GM19035 (cell line): ENCODE measurements around the gene KRT79.

Source experiments
- ATAC-seq: cut with Tn5 transposase; IDR thresholded peaks from one replicate; pipeline ENCODE4 v1.9.1; 2021; ENCODE audit not compliant: unreplicated experiment

The KRT79 gene

DNA sequence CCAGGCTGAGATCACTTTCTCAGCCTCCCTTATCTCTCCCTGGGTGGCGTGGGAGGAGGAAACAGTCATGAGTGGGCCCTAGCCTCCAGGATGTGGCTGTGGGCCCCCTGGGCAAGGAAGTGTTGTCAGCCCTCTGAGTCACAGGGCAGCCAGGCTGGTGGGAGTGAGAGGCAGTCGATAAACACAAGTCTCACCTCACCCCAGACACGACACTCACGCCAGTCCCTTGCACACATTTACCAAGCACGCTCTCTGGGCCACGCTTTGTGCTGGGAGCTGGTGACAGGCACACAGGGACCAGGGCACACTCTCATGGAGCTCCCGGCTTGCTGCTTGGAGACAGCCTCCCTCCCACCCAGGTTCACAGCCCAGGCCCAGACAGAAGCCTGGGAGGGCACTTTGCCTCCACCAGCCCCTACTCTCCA is 1.9 kb upstream of the KRT79 start:
- ATAC-seq = no peak

DNA sequence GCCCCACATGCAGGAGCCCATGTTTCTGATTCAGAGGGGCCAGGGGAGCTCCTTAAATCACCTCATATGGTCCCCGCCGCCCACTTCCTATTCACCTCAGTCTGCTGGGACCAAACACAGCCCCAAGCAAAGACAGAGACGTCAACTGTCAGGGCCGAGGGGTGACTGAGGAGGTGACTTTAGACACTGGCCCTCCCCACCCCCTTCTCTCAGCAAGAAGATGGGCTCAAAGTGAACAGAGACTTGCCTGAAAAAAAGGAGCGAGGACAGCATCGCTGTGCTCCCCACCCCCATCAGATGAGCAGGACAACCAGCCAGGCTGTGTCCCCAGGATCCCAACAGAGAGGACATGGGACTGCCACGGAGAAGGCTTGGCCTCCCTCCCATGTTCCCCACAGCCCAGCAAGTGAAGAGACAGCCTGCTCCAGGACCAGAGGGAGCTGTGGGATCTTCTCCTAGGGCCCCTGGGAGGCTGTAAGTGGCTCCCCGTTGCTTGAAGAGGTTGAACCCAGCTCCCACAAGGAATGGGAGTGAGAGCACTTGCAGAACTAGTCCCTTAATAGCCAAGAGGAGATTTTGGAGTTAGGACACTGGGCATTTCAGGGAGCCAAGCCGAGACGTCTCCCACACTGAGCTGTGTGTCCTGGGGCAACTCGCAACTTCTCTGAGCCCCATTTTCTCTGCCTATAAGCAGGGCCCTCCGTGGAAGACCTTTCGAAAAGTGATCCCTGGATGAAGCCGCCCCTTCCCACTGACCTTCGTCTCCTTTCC is 1.3 kb upstream of the KRT79 start:
- ATAC-seq = no peak

DNA sequence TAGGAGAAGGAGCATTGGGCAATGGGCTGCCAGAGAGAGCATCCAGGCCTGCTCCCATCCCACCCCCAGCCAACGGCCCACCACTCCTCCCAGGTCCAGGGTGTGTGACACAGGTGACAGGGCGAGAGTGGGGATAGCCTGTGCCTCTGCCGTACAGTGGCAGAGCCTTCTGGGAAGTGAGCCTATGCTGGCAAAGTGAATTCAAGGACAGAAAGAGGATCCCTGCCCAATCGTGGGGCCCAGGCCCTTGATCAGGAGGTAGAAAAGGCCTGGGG is 553 bp upstream of the KRT79 start:
- no peak for ATAC-seq

DNA sequence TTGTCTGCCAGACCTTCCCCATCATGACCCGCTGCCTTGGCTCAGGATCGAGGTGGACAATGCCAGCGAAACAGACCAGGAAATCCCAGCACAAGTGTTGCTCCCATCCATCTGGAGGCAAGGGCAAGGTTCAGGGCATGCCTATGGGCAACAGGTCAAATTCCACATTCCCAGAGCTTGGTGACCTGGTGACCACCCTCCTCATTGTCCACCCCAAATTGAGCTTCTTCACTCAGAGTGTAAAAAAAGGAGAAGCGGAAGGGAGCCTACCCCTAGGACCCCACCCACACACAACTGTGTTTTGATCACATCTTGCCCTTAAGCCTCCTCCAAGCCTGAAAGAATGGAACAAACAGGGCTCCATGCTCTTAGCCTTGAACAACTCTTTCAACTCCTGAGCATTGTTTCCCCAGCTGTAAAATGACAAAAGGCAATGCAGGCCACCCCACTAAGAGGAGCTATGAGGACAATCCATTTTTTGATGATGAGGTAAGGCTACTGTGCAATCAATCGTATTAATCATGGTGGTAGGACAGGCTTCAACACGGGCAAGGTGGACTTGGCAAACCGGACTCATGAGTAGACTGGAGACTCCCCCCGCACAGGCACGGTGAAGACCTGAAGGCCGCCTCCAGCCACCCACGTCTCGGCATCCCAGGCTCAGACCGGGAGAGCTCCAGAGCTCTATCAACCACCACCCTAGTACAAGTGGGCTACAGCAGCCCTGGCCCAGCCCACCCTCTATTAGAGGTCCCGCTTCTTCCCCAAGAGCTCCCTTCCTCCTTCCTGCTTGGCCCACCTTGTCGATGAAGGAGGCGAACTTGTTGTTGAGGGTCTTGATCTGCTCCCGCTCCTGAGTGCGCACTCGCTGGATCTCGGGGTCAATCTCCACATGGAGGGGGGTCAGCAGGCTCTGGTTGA is 866 bp downstream of the KRT79 start:
- no peak for ATAC-seq

GRCh38 chr12:52832451-52832850 is 1.7 kb downstream of the KRT79 start:
- no peak for ATAC-seq

DNA sequence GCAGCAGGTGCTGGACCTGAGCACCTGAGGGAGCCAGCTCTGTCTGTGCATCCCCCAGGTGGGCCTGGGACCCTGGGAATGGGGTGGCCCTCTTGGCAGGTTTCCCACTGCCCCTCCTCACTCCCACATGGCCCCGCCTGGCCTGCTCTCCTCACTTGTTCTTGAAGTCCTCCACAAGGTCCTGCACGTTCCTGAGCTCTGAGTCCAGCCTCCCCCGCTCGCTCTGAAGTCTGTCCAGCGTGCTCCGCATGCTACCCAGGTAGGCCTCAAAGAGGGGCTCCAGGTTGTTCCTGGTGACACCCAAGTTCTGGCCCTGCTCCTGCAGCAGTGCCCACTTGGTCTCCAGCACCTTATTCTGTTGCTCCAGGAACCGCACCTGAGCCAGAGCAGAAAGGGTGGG is 2.9 kb downstream of the KRT79 start:
- ATAC-seq = no peak

DNA sequence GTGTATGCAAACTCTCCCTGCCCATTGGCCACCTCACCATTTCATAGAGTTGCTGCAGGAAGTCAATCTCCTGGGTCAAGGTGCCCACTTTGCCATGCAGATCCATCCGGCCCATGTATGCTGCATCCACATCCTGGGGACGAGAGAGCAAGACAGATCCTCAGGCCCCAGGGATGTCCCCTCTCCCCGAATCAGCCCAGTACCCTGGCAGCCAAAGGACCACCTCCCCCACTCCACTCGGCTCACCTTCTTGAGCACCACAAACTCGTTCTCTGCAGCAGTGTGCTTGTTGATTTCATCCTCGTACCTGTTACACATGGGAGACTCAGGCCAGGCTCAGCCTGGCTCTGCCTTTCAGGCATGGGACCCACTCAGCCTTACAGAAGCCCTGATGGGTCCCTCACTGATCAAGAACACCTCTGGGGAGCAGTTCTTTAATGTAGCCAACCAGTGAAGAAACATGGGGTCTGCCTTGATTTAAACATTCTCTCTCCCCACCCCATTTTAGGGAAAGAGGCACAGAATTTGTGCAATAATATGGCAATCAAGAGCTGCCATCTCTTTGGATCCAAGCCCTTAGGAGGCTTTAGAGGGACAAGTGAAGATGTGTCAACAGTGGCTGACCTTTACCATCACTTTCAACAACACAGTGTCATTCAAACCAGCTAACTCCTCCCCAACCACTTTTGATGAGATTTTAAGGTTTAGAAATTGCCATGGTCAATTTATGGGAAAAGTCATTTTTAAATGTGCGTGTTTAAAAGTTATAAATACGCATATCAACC is 3.9 kb downstream of the KRT79 start:
- ATAC-seq = no peak

DNA sequence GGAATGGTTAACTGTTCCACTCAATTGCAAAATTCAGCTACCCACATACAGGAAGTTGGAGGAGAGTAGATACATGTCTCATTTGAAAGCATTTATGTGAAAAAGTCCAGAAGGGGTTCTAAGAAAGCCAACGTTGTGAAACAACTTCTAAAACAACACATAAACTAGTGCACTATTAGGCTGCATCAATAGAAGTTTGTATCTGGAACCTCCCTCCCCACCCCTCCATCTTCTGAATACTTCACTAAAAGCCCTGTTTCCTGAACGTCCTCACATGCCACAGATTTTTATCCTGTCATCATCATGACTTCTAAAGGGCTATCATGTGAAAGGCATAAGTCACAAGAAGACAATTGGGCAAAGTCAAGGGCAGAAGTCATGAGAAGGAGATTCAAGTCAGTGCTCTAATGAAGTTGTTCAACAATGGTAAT is 5.5 kb downstream of the KRT79 start:
- ATAC-seq = no peak

DNA sequence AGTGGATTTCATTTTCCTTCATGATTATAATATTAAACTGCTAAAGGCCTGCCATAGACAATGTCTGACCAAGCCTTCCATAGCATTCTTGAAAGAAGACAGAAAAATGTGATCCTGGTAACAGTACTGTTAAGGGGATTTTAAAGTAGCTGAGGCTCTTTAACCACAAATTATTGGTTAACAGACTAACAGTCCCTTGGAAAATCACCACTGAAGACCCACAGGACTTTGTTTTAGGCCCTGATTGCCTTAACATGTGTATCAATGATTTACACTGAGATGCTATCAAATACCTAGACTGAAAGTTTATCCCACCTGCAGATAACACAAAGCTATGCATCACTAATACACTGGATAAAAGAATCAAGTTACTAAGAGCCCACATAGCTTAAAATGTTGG is 6.0 kb downstream of the KRT79 start:
- ATAC-seq = no peak

DNA sequence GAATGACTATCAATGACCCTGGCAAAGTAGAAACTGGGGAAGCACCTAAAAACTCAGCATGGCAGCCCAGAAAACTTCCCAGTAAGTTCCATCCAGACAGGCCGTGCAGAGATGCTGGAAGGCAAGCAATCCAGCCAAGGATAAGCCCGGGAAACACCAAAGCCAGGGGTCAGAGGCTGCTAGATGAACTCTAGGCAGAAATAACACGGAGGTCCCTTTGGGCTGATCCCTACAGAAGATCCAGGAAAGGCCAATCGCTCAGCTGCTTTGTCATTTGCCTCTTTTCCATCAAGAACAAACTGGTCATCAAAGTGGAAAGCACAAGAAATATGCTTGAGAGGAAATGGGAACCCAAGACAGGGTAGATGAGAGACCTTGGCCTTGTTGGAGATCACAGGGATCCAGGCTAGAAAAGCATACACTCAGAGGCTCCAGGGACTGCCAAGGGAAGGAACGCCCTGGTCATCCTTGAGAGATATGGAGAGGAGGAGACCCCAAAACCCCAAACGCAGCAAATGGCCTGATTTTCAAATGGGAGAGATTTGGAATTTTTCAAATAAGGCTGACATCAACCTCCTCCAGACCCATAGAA is 6.5 kb downstream of the KRT79 start:
- no peak for ATAC-seq

- no peak for ATAC-seq
These were observed 7.3 kb downstream of the KRT79 start for GRCh38 chr12:52826611-52827498.

- ATAC-seq = no peak
These were observed 8.2 kb downstream of the KRT79 start for GRCh38 chr12:52825961-52826360.

DNA sequence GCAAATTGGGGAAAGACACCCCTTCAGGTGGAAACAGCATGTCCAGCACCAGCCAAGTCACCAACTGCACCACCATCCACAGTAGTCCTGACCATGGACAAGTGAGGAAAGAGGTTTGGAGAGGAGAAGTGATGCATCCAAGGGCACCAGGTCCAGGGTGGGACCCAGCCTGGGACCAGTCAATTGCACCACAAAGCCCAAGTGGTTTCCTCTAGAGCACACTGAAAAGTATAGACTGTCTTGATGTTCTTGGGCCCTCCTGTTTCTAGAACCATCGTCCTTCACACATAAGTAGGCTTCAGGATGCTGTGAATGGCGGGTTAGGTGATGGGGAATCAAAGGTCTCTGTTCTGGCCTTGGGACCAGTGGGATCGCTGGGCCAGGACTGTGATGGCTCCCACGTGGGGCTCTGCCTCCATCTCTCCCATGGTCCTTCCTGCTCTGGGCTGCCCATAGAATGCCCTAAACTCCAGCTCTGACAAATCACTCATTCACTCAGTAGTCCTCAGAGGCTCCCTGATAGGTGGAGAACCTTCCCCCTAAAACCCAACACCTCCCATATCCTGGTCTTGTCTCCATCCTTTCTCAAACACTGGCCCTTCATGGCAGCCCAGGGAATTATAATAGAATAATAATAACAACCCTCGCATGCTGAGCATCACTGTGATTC is 9.2 kb downstream of the KRT79 start:
- ATAC-seq = no peak

DNA sequence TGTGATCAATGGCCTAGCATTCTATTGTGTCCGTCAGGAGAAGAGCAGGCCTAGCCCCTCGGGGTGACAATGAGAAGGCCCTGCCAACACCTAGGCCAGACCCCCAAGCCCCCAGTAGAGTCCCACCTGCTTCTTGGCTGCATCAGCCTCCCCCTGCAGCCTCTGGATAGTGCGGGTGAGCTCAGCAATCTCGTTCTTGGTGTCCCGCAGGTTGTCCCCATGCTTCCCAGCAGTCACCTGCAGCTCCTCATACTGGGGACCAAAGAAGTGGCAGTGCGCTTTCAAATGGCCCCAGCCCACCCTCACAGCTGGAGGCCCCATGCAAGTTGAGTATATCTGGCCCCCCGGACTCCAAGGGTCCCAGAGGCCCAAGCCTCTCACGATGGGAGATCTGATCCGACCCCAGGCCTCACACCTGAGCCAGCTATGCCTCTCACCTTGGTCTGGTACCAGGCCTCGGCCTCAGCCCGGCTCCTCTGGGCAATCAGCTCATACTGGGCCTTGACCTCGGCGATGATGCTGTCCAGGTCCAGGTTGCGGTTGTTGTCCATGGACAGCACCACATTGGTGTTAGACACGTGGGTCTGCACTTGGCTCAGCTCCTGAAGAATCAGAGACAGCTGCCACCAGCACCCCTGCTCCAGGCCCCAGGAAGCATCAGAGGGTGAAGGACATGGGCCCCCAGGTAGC is 10.2 kb downstream of the KRT79 start:
- ATAC-seq = no peak

- ATAC-seq = no peak
These were observed 11.2 kb downstream of the KRT79 start for GRCh38 chr12:52822771-52823510.

DNA sequence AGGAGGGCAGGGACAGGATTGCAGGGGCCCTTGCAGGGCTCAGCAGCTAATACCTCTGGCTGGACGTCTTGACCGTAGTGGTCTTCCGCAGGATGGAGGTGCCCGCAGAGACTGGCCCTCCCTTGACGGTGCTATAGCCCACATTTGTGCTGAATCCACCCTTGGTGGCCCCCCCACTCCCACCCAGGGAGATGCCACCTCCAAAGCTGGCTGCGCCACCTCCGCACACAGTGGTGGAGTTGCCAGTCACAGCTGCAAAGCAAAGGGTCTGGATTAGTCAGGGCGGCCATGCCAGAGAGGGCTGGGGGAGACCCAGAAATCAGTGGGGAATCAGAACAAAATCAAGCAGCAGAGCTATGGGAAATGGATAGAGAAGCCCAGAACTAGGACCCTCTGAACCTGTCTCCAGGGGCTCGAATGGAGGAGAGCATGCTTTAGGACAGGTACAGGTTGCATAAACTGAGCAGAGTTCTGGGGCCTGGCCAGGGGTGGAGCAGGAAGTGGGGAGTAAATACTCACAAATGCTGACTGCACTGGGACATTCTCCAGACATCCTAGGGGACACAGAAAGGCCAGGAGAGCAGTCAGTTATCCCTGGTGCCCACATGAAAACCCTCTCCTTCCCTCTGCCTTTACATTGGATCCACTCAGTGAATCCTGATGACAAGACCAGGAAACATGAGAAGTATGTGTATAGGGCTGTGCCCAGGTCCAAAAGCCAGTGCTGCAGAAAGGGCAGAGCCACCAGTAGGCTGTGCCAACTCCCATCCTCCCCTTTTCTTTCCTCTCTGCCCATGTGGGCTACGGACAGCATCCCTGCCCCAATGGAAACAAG is 12.1 kb downstream of the KRT79 start:
- no peak for ATAC-seq

DNA sequence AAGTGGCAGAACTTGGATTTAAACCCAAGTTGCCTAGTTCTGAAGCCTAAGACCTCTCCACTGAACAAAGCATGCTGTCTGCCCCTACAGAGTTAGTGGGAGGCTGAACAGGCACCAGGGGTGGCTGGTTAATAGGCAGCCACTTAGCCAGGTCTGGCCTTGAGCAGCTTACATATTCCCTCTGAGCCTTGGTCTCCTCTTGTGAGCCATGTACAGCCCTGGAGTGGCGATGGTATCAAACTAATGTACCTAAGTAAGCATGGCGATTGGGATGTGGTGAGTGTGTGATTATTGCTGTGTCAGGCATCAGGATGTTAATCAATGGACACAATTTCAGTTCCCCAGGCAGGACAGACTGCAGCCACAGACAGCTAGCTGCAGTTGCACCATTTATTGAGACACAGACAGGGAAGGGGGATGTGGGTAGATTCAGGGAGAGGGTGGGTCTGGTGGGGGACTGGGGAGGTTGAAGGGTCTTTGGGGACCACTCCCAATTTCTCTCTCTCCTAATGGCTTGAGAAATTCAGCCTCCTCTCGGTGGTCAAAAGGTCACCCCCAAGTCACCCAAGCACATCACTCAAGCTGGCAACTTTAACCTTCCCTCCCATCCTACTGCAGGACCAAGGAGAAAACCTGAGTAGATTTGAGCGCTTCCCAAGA is 12.9 kb downstream of the KRT79 start:
- no peak for ATAC-seq
